ENCODE results near the gene RAB17. TPM values are rescaled to one million over a fixed set of nuclear protein-coding genes. Genes with fewer than 3 reads are reported as not detected.

Gene RAB17
- total and polyA plus RNA-seq, 4 donors: 19.3 to 73.3 (median 46.4) TPM

Small RNA genes within 50 kb of the gene (small RNA-seq; reads per million reads assigned to genes)
- not detected for gene RNU6-1140P (ENCODE audit: low replicate concordance)

Other genes with a start within 250 kb of the RAB17 start
- 100 to 1,000 TPM; 459 to 548 TPM for gene COL6A3, start 176.6 kb downstream of the RAB17 start, total RNA-seq
- 10 to 100 TPM; 36.4 to 96.2 TPM for gene COL6A3, start 176.6 kb downstream of the RAB17 start, polyA plus RNA-seq
- 100 to 1,000 TPM; 154 to 295 TPM for gene MLPH, start 103.5 kb downstream of the RAB17 start, total RNA-seq
- 100 to 1,000 TPM in 1 of 2 donors, 10 to 100 TPM in 1; 71.0 to 230 TPM for gene MLPH, start 103.5 kb downstream of the RAB17 start, polyA plus RNA-seq
- gene PRLH, start 24.2 kb downstream of the RAB17 start, total RNA-seq: not detected
- not detected for gene PRLH, start 24.2 kb downstream of the RAB17 start, polyA plus RNA-seq
- gene LRRFIP1, start 36.9 kb upstream of the RAB17 start, total RNA-seq: 100 to 1,000 TPM; 107 to 194 TPM
- gene LRRFIP1, start 36.9 kb upstream of the RAB17 start, polyA plus RNA-seq: 10 to 100 TPM; 79.7 to 81.1 TPM
- gene RBM44, start 208.0 kb upstream of the RAB17 start, total RNA-seq: 1 to 10 TPM in 1 of 2 donors, under 1 TPM in 1; 0.80 to 4.0 TPM
- gene RBM44, start 208.0 kb upstream of the RAB17 start, polyA plus RNA-seq: under 1 TPM; 0.26 to 0.96 TPM

Measured in lung (tissue), 5 donors.